Measurements from ENCODE around the gene RBM18.

The RBM18 gene

GRCh38 chr9:122192914-122193525 is 71.6 kb downstream of the RBM18 start:
- no peak for TF ChIP-seq ZNF274 (IDR thresholded peaks at IDR 0.05; ENCODE audit: low read depth, low read length)
- H3K4me3 ChIP-seq (ENCODE audit: low read length), result no peak overlapping the region

GRCh38 chr9:122192261-122192875 is 72.3 kb downstream of the RBM18 start:
- no peak overlapping the region for H3K4me3 ChIP-seq (ENCODE audit: low read length)
- TF ChIP-seq ZNF274 (IDR thresholded peaks at IDR 0.05; ENCODE audit: low read depth, low read length), result no peak

- no peak for TF ChIP-seq ZNF274 (IDR thresholded peaks at IDR 0.05; ENCODE audit: low read depth, low read length)
- H3K4me3 ChIP-seq (ENCODE audit: low read length), result no peak overlapping the region
Measured at GRCh38 chr9:122191584-122191983, 73.1 kb downstream of the RBM18 start.

- no peak overlapping the region for H3K4me3 ChIP-seq (ENCODE audit: low read length)
- TF ChIP-seq ZNF274 (IDR thresholded peaks at IDR 0.05; ENCODE audit: low read depth, low read length), result no peak
Measured at GRCh38 chr9:122190597-122191381, 73.9 kb downstream of the RBM18 start.

GRCh38 chr9:122188369-122188768 is 76.3 kb downstream of the RBM18 start:
- TF ChIP-seq ZNF274 (IDR thresholded peaks at IDR 0.05; ENCODE audit: low read depth, low read length), result no peak
- no peak overlapping the region for H3K4me3 ChIP-seq (ENCODE audit: low read length)
